Ureter (tissue), 1 donor: Measurements from ENCODE around the gene RPS21. TPM values are rescaled to one million over a fixed set of nuclear protein-coding genes. Genes with fewer than 3 reads are reported as not detected.

ENCODE experiments used
- DNase-seq: peaks from one replicate; pipeline ENCODE4 v3.0.0-alpha.2; 2020; ENCODE audit warnings: low spot score
- total RNA-seq: library from RNA; stranded (reverse); gene quantifications from one replicate; pipeline ENCODE4 v1.2.4, GENCODE V29; 2023
- donor health status: DM: yes; HTN: yes; CAD: no.

Gene RPS21
- total RNA-seq, 1 donor from 2014 or later: 1,691 TPM

- DNase-seq: peak; percentile 83
Observed at GRCh38 chr20:62378215-62378614, 8.7 kb upstream of the RPS21 start.

GRCh38 chr20:62381202-62381797, 5.6 kb upstream of the RPS21 start:
- no peak for DNase-seq

GRCh38 chr20:62381842-62382241, 5.1 kb upstream of the RPS21 start:
- DNase-seq: no peak

- no peak for DNase-seq
Observed at GRCh38 chr20:62382306-62383198, 4.4 kb upstream of the RPS21 start.

- no peak for DNase-seq
Observed at GRCh38 chr20:62387219-62387913, 463 bp downstream of the RPS21 start.

- no peak for DNase-seq
Observed at GRCh38 chr20:62387933-62388635, 1.2 kb downstream of the RPS21 start.

- no peak for DNase-seq
Observed at GRCh38 chr20:62388839-62389600, 2.1 kb downstream of the RPS21 start.

- no peak for DNase-seq
Observed at GRCh38 chr20:62389601-62390087, 2.7 kb downstream of the RPS21 start.

GRCh38 chr20:62390317-62391164, 3.6 kb downstream of the RPS21 start:
- DNase-seq: no peak

GRCh38 chr20:62391165-62392076, 4.5 kb downstream of the RPS21 start:
- no peak for DNase-seq

- no peak for DNase-seq
Observed at GRCh38 chr20:62392077-62392418, 5.1 kb downstream of the RPS21 start.

GRCh38 chr20:62392621-62393334, 5.9 kb downstream of the RPS21 start:
- DNase-seq: no peak

- DNase-seq: no peak
Observed at GRCh38 chr20:62393335-62393665, 6.4 kb downstream of the RPS21 start.

GRCh38 chr20:62393830-62394229, 6.9 kb downstream of the RPS21 start:
- DNase-seq: no peak

- DNase-seq: no peak
Observed at GRCh38 chr20:62394248-62395245, 7.6 kb downstream of the RPS21 start.

- DNase-seq: no peak
Observed at GRCh38 chr20:62395311-62396242, 8.7 kb downstream of the RPS21 start.
